A549 treated with AZD9567 at 1 μM for 4 hours (cell line): Measurements from ENCODE around the gene MUC12. TPM values are rescaled to one million over a fixed set of nuclear protein-coding genes. Genes with fewer than 3 reads are reported as not detected.

Experiments
- total RNA-seq: library from RNA; stranded (reverse); fragments of 200-300 nt; extraction: Qiagen RNA extraction; gene quantifications from 5 replicates; pipeline ENCODE4 v1.2.3, GENCODE V29; 2022; ENCODE audit not compliant: insufficient read depth

Gene MUC12
- 15.8 to 21.1 TPM (median 20.0 TPM) in 5 replicates for total RNA-seq

GRCh38 chr7:100969066-100969615, at the start of gene MUC12:
Gene MUC12, plus strand, starts transcription at chr7:100969565. Its CDS starts 58 bp downstream, at chr7:100969623.

GRCh38 chr7:100949227-100949932, 20.0 kb upstream of the MUC12 start, which contains the start of gene MUC3A:
Gene MUC3A, plus strand, starts transcription at chr7:100949534. Its CDS starts 91 bp downstream, at chr7:100949625.

Other genes starting within 250 kb of the MUC12 start
- gene EPO, start 249.1 kb upstream of the MUC12 start, total RNA-seq, result 0.08 TPM in 1 of 5 replicates, not detected in the others
- gene ZAN, start 236.0 kb upstream of the MUC12 start, total RNA-seq, result not detected in 5 replicates
- gene EPHB4, start 142.0 kb upstream of the MUC12 start, total RNA-seq, result 32.6 to 42.7 TPM (median 40.1 TPM) in 5 replicates
- 16.4 to 21.0 TPM (median 17.5 TPM) in 5 replicates for gene SLC12A9, start 116.9 kb upstream of the MUC12 start, total RNA-seq
- gene TRIP6, start 102.2 kb upstream of the MUC12 start, total RNA-seq, result 28.4 to 52.3 TPM (median 45.8 TPM) in 5 replicates
- 104 to 140 TPM (median 138 TPM) in 5 replicates for gene SRRT, start 94.5 kb upstream of the MUC12 start, total RNA-seq
- 2.3 to 7.7 TPM (median 6.0 TPM) in 5 replicates for gene UFSP1, start 79.8 kb upstream of the MUC12 start, total RNA-seq
- gene ACHE, start 73.7 kb upstream of the MUC12 start, total RNA-seq, result 2.0 to 3.5 TPM (median 2.4 TPM) in 5 replicates
- gene MUC3A, start 20.0 kb upstream of the MUC12 start, total RNA-seq, result 13.5 to 18.9 TPM (median 18.3 TPM) in 5 replicates
- gene MUC17, start 50.5 kb downstream of the MUC12 start, total RNA-seq, result 0.02 to 0.29 TPM (median 0.03 TPM) in 4 of 5 replicates, not detected in the other
- 8.5 to 13.5 TPM (median 13.2 TPM) in 5 replicates for gene TRIM56, start 115.9 kb downstream of the MUC12 start, total RNA-seq
- 1,728 to 2,056 TPM (median 1,827 TPM) in 5 replicates for gene SERPINE1, start 157.5 kb downstream of the MUC12 start, total RNA-seq
- 121 to 143 TPM (median 132 TPM) in 5 replicates for gene AP1S1, start 184.9 kb downstream of the MUC12 start, total RNA-seq
- gene VGF, start 196.0 kb downstream of the MUC12 start, total RNA-seq, result 8.1 to 27.8 TPM (median 18.9 TPM) in 5 replicates
- gene NAT16, start 210.7 kb downstream of the MUC12 start, total RNA-seq, result 0.10 to 0.23 TPM (median 0.16 TPM) in 4 of 5 replicates, not detected in the other
- gene MOGAT3, start 231.5 kb downstream of the MUC12 start, total RNA-seq, result not detected in 5 replicates
- 80.4 to 84.3 TPM (median 82.7 TPM) in 5 replicates for gene PLOD3, start 248.0 kb downstream of the MUC12 start, total RNA-seq
- gene ZNHIT1, start 248.6 kb downstream of the MUC12 start, total RNA-seq, result 65.9 to 101 TPM (median 89.5 TPM) in 5 replicates